ENCODE results near the gene PARD6A. TPM values are rescaled to one million over a fixed set of nuclear protein-coding genes. Genes with fewer than 3 reads are reported as not detected.
A peak's percentile ranks its signal among the peaks of the same experiment; 100 is the strongest.

The PARD6A gene
- total RNA-seq, 2 donors from 2014 or later, result 4.6 to 10.3 TPM

- Histone ChIP-seq H3K9ac (ENCODE audit: low read depth in 2 of 2, low read length in 2 of 2) (peak overlapping the region; percentile 62 to 90), H3K9me3 (no peaks in the 10 kb centered on the region), H3K36me3 (no peaks in the 10 kb centered on the region), H3K27ac (no peak overlapping the region), H3K27me3 (peaks cover 12% of the 10 kb centered on the region), H3K4me1 (peaks cover 12% of the 10 kb centered on the region), H3K4me3 (peak overlapping the region; percentile 90)
- no peak for TF ChIP-seq CTCF (IDR thresholded peaks at IDR 0.05)
- DNase-seq, result no peak
- intact Hi-C loops (cut with DNase I), result loop anchor here (10.0 kb wide), 1 partner anchor 114 kb away; no protein-coding TSS in a partner anchor
Measured at GRCh38 chr16:67658849-67659674, 1.7 kb upstream of the PARD6A start.

- no peaks in the 10 kb centered on the region for H3K9me3 ChIP-seq
- H3K4me1 ChIP-seq, result peaks cover 12% of the 10 kb centered on the region
- no peaks in the 10 kb centered on the region for H3K36me3 ChIP-seq
- H3K9ac ChIP-seq (ENCODE audit: low read depth in 2 of 2, low read length in 2 of 2), result peak within 1 kb of the TSS; percentile 86 to 90
- peak; percentile 95 for DNase-seq
- intact Hi-C loops (cut with DNase I), result loop anchor here (10.0 kb wide), 2 partner anchors 115 to 135 kb away; partner anchors contain the start of gene RIPOR1
- peak within 1 kb of the TSS; percentile 90 for H3K4me3 ChIP-seq
- peak within 1 kb of the TSS; percentile 90 for H3K27ac ChIP-seq
- peaks cover 3% of the 10 kb centered on the region for H3K27me3 ChIP-seq
- TF ChIP-seq CTCF (IDR thresholded peaks at IDR 0.05), result no peak
Measured at GRCh38 chr16:67659675-67660563, 841 bp upstream of the PARD6A start, which contains the start of gene ACD. ACD (minus strand) TSS chr16:67660260; CDS start chr16:67660220, 40 bp downstream.

- intact Hi-C loops (cut with DNase I), result loop anchor here (10.0 kb wide), 1 partner anchor 136 kb away; the partner anchor contains the start of gene RIPOR1
- peak overlapping the region; percentile 90 for H3K4me3 ChIP-seq
- TF ChIP-seq CTCF (IDR thresholded peaks at IDR 0.05), result no peak
- no peaks in the 10 kb centered on the region for H3K9me3 ChIP-seq
- no peaks in the 10 kb centered on the region for H3K36me3 ChIP-seq
- DNase-seq, result no peak
- peaks cover 12% of the 10 kb centered on the region for H3K4me1 ChIP-seq
- peak overlapping the region; percentile 73 to 82 for H3K9ac ChIP-seq (ENCODE audit: low read depth in 2 of 2, low read length in 2 of 2)
- H3K27me3 ChIP-seq, result no peaks in the 10 kb centered on the region
- H3K27ac ChIP-seq, result peak overlapping the region; percentile 55
Measured at GRCh38 chr16:67661101-67661761, 471 bp downstream of the PARD6A start.

- peaks cover 15% of the 10 kb centered on the region for H3K4me1 ChIP-seq
- no peak for DNase-seq
- H3K9ac ChIP-seq (ENCODE audit: low read depth in 2 of 2, low read length in 2 of 2), result no peak overlapping the region
- H3K9me3 ChIP-seq, result no peaks in the 10 kb centered on the region
- no peaks in the 10 kb centered on the region for H3K36me3 ChIP-seq
- no peak overlapping the region for H3K4me3 ChIP-seq
- H3K27me3 ChIP-seq, result no peaks in the 10 kb centered on the region
- TF ChIP-seq CTCF (IDR thresholded peaks at IDR 0.05), result no peak
- H3K27ac ChIP-seq, result no peak overlapping the region
- intact Hi-C loops (cut with DNase I), result loop anchor here (10.0 kb wide), 1 partner anchor 137 kb away; the partner anchor contains the start of gene RIPOR1
Measured at GRCh38 chr16:67661886-67662652, 1.3 kb downstream of the PARD6A start.
